ENCODE measurements around the gene ST3GAL5. TPM values are rescaled to one million over a fixed set of nuclear protein-coding genes. Genes with fewer than 3 reads are reported as not detected.

The ST3GAL5 gene
- total RNA-seq, 1 experiment from 2014 or later = 5.9 TPM

DNA sequence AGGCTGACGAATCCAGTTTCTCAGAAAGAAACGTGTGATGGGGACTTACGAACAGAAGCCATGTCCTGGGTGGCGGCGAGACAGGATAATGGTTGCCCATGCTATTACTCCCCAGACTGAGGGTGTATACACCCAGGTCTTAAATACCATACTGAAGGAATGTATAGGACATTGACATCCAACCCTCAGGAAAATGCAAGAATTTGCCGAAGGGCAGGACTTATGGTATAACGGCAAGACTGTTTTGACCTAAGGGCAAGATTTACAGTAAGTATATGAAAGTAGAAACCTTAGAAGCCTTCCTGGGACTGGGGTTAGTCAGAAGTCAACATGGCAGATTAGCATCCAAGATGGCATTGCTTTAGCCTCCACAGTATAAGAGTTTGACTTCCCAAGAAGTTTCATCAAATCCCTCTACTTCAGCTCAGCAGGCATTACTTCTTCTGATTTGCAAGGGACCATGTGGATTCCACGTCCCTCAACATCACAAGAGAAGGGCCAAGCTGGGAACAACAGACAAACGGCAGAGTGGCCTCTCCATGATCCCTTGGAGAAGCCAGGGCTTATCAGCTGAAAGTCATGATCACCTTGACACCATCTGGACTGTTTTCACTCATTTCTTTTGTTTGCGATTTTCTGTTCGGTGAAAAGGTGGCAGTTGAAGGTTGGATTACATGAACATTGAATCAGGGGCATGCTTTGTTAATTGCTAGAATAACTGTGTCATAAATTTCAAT, 21.1 kb downstream of the ST3GAL5 start:
- no peaks in the 10 kb centered on the region for H3K9me2 ChIP-seq (ENCODE audit: insufficient read depth)
- intact Hi-C loops (cut with micrococcal nuclease; ENCODE audit: unreplicated experiment) = no loop called here
- TF ChIP-seq, protein P1, sequence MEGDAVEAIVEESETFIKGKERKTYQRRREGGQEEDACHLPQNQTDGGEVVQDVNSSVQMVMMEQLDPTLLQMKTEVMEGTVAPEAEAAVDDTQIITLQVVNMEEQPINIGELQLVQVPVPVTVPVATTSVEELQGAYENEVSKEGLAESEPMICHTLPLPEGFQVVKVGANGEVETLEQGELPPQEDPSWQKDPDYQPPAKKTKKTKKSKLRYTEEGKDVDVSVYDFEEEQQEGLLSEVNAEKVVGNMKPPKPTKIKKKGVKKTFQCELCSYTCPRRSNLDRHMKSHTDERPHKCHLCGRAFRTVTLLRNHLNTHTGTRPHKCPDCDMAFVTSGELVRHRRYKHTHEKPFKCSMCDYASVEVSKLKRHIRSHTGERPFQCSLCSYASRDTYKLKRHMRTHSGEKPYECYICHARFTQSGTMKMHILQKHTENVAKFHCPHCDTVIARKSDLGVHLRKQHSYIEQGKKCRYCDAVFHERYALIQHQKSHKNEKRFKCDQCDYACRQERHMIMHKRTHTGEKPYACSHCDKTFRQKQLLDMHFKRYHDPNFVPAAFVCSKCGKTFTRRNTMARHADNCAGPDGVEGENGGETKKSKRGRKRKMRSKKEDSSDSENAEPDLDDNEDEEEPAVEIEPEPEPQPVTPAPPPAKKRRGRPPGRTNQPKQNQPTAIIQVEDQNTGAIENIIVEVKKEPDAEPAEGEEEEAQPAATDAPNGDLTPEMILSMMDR (conservative IDR thresholded peaks at IDR 0.05) = no peak
- TF ChIP-seq EZH2 (IDR thresholded peaks at IDR 0.05; ENCODE audit: low read depth) = no peak
- no peak overlapping the region for H3K27ac ChIP-seq
- 0 out of 2 replicates have a peak, but pooled peaks cover 5% of the 10 kb centered on the region for H3K36me3 ChIP-seq (ENCODE audit: low read depth)
- no peaks in the 10 kb centered on the region for H4K20me1 ChIP-seq (ENCODE audit: insufficient read depth)
- no peaks in the 10 kb centered on the region for H3K27me3 ChIP-seq (ENCODE audit: insufficient read depth, low read depth)
- no peaks in the 10 kb centered on the region for H3K79me2 ChIP-seq (ENCODE audit: low read depth)
- ChIA-PET POLR2A (ENCODE audit: unreplicated experiment) (no interaction called here), CTCF (no interaction called here)
- no peaks in the 10 kb centered on the region for H3F3A ChIP-seq (ENCODE audit: insufficient read depth, low read depth)
- H3K4me2 ChIP-seq = no peak overlapping the region
- no TSS peak for BruUV-seq (replicated peaks)
- no peak overlapping the region for H3K4me3 ChIP-seq
- peak in 1 of 2 experiments; percentile 31 for DNase-seq
- H3K4me1 ChIP-seq (replicated peaks; ENCODE audit: insufficient read depth) = no peaks in the 10 kb centered on the region
- H2AFZ ChIP-seq = no peak overlapping the region
- H3K9me3 ChIP-seq (ENCODE audit: insufficient read depth, low read depth) = no peaks in the 10 kb centered on the region

DNA sequence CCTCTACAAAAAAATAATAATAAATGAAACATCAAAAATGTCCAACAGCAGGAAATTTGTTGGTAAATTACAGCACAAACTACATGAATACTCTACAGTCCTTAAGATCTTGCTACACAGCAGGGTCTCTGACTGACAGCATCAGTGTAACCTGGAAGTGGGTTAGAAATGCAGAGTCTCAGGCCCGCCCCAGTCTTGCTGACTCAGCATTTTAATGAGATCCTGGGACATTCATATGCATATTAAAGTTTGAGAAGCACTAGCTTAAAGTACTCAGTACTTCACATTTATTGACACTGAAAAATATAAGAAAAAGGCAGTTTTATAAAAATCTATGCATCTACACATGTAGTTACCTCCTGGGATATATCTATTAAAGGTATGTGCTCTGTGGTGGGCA, 21.7 kb downstream of the ST3GAL5 start:
- Histone ChIP-seq H3F3A (ENCODE audit: insufficient read depth, low read depth) (no peaks in the 10 kb centered on the region), H3K36me3 (ENCODE audit: low read depth) (0 out of 2 replicates have a peak, but pooled peaks cover 5% of the 10 kb centered on the region), H3K9me2 (ENCODE audit: insufficient read depth) (no peaks in the 10 kb centered on the region), H3K4me3 (no peak overlapping the region), H3K4me1 (replicated peaks; ENCODE audit: insufficient read depth) (no peaks in the 10 kb centered on the region), H3K27ac (no peak overlapping the region), H2AFZ (no peak overlapping the region), H3K79me2 (ENCODE audit: low read depth) (no peaks in the 10 kb centered on the region), H4K20me1 (ENCODE audit: insufficient read depth) (no peaks in the 10 kb centered on the region), H3K4me2 (no peak overlapping the region), H3K27me3 (ENCODE audit: insufficient read depth, low read depth) (no peaks in the 10 kb centered on the region), H3K9me3 (ENCODE audit: insufficient read depth, low read depth) (no peaks in the 10 kb centered on the region)
- no peak for DNase-seq
- intact Hi-C loops (cut with micrococcal nuclease; ENCODE audit: unreplicated experiment) = no loop called here
- CTCF ChIA-PET = interaction anchor here (0.6 kb wide), 1 partner anchor 321 kb away, joined by 8 read pairs; no protein-coding TSS in a partner anchor
- TF ChIP-seq, protein P1 (conservative IDR thresholded peaks at IDR 0.05) = no peak
- no peak for TF ChIP-seq EZH2 (IDR thresholded peaks at IDR 0.05; ENCODE audit: low read depth)
- POLR2A ChIA-PET (ENCODE audit: unreplicated experiment) = no interaction called here
- no TSS peak for BruUV-seq (replicated peaks)

- no peak for DNase-seq
- intact Hi-C loops (cut with micrococcal nuclease; ENCODE audit: unreplicated experiment) = no loop called here
- BruUV-seq (replicated peaks) = no TSS peak
- TF ChIP-seq, protein P1 (conservative IDR thresholded peaks at IDR 0.05) = no peak
- no peak for TF ChIP-seq EZH2 (IDR thresholded peaks at IDR 0.05; ENCODE audit: low read depth)
- Histone ChIP-seq H3K27ac (no peak overlapping the region), H3K36me3 (ENCODE audit: low read depth) (0 out of 2 replicates have a peak, but pooled peaks cover 5% of the 10 kb centered on the region), H3K9me3 (ENCODE audit: insufficient read depth, low read depth) (no peaks in the 10 kb centered on the region), H3K4me2 (no peak overlapping the region), H3K27me3 (ENCODE audit: insufficient read depth, low read depth) (no peaks in the 10 kb centered on the region), H3K4me1 (replicated peaks; ENCODE audit: insufficient read depth) (no peaks in the 10 kb centered on the region), H3K4me3 (no peak overlapping the region), H3K79me2 (ENCODE audit: low read depth) (no peaks in the 10 kb centered on the region), H4K20me1 (ENCODE audit: insufficient read depth) (no peaks in the 10 kb centered on the region), H3F3A (ENCODE audit: insufficient read depth, low read depth) (no peaks in the 10 kb centered on the region), H2AFZ (no peak overlapping the region), H3K9me2 (ENCODE audit: insufficient read depth) (no peaks in the 10 kb centered on the region)
- CTCF ChIA-PET = no interaction called here
- POLR2A ChIA-PET (ENCODE audit: unreplicated experiment) = no interaction called here
Measured at GRCh38 chr2:85866165-85866659, 22.6 kb downstream of the ST3GAL5 start.
